Gastroesophageal sphincter (tissue), 4 donors: ENCODE results near the gene RNF212. TPM values are rescaled to one million over a fixed set of nuclear protein-coding genes. Genes with fewer than 3 reads are reported as not detected.

ENCODE experiments used
- ATAC-seq: fragments of 150-250 bp; one replicate; pipeline ENCODE4 v1.9.1; 2016; ENCODE audit warnings: mild to moderate bottlenecking, moderate library complexity
- H3K27ac ChIP-seq, 4 donors: fragments of 200-600 bp; sonication (generic) in 3 of 4; 1 replicate in 3 of 4; 2 replicates in 1 of 4; pipeline ENCODE4 v1.5.1; 2016 to 2019
- H3K27me3 ChIP-seq: fragments of 200-600 bp; sonication (generic); one replicate; pipeline ENCODE4 v1.5.1; 2019
- H3K36me3 ChIP-seq, 2 donors: fragments of 200-600 bp; sonication (generic); one replicate each; pipeline ENCODE4 v1.5.1; 2019; ENCODE audit warnings: control low read depth in 1 of 2
- H3K4me1 ChIP-seq, 3 donors: fragments of 200-600 bp; sonication (generic); 1 replicate in 2 of 3; 2 replicates in 1 of 3; pipeline ENCODE4 v1.5.1; 2016 to 2019; ENCODE audit warnings: control low read depth in 2 of 3
- H3K4me3 ChIP-seq, 2 donors: fragments of 200-600 bp; sonication (generic); one replicate each; pipeline ENCODE4 v1.5.1; 2019; ENCODE audit warnings: mild to moderate bottlenecking in 1 of 2, moderate library complexity in 1 of 2
- H3K9me3 ChIP-seq, 3 donors: fragments of 200-600 bp; sonication (generic); one replicate each; pipeline ENCODE4 v1.5.1; 2017 to 2019; ENCODE audit warnings: control low read depth in 2 of 3
- CTCF ChIP-seq, 4 experiments: fragments of 200-600 bp in 2 of 4; fragments of 450-650 bp in 2 of 4; sonication (generic) in 1 of 4; IDR thresholded peaks; one replicate each; pipeline ENCODE4 v1.5.1; 2017 to 2019; ENCODE audit warnings: antibody characterized with exemption in 4 of 4, mild to moderate bottlenecking in 2 of 4, moderate library complexity in 2 of 4
- EP300 ChIP-seq: sonication (generic); formaldehyde crosslinking; IDR thresholded peaks from one replicate; pipeline ENCODE4 v1.6.1; 2017; ENCODE audit warnings: antibody characterized with exemption, mild to moderate bottlenecking
- POLR2A ChIP-seq, 2 donors: fragments of 450-650 bp; IDR thresholded peaks; one replicate each; pipeline ENCODE4 v1.6.1; 2017; ENCODE audit warnings: antibody characterized with exemption in 2 of 2, mild to moderate bottlenecking in 2 of 2, moderate library complexity in 1 of 2
- POLR2AphosphoS5 ChIP-seq: sonication (generic); formaldehyde crosslinking; IDR thresholded peaks from one replicate; pipeline ENCODE4 v1.6.1; 2017; ENCODE audit warnings: antibody characterized with exemption
- WGBS, 2 donors: methylation state at CpG; one replicate each; pipeline ENCODE4 v1.1.5; 2018; ENCODE audit warnings: low coverage in 1 of 2; 5-methylcytosine and 5-hydroxymethylcytosine counted together
- total RNA-seq, 4 donors: library from RNA; depleted of rRNA; stranded (reverse); fragments of >200 nt; gene quantifications; one replicate each; pipeline ENCODE4 v1.1.0, GENCODE V29; 2016

RNF212 gene
- total RNA-seq, 4 donors from 2014 or later: 1.5 to 6.9 (median 4.6) TPM

GRCh38 chr4:1090465-1091440 lies 22.6 kb downstream of the RNF212 start:
- Histone ChIP-seq H3K4me3 (no peak overlapping the region), H3K27me3 (peaks cover 17% of the 10 kb centered on the region), H3K36me3 (no peaks in the 10 kb centered on the region), H3K9me3 (no peaks in the 10 kb centered on the region), H3K4me1 (no peaks in the 10 kb centered on the region), H3K27ac (no peak overlapping the region)
- WGBS, 2 donors: 80 to 87% methylated on average over 1 to 5 of the region's 10 CpGs
- no peak for TF ChIP-seq POLR2A (IDR thresholded peaks at IDR 0.05)
- no peak for ATAC-seq

- H3K27me3 ChIP-seq: peaks cover 24% of the 10 kb centered on the region
- no peak overlapping the region for H3K4me3 ChIP-seq
- no peak for ATAC-seq
- H3K27ac ChIP-seq: no peak overlapping the region
- 83 to 91% methylated on average over 1 to 3 of the region's 3 CpGs for WGBS, 2 donors
- no peaks in the 10 kb centered on the region for H3K9me3 ChIP-seq
- no peaks in the 10 kb centered on the region for H3K4me1 ChIP-seq
- no peaks in the 10 kb centered on the region for H3K36me3 ChIP-seq
- no peak for TF ChIP-seq CTCF (IDR thresholded peaks at IDR 0.05)
- no peak for TF ChIP-seq POLR2AphosphoS5
- TF ChIP-seq POLR2A (IDR thresholded peaks at IDR 0.05): no peak
- TF ChIP-seq EP300: no peak
These were observed 23.3 kb downstream of the RNF212 start for GRCh38 chr4:1090036-1090435.

GRCh38 chr4:1087371-1087770 lies 26.0 kb downstream of the RNF212 start:
- Histone ChIP-seq H3K27ac (no peak overlapping the region), H3K36me3 (no peaks in the 10 kb centered on the region), H3K4me1 (no peaks in the 10 kb centered on the region), H3K4me3 (no peak overlapping the region), H3K27me3 (peaks cover 38% of the 10 kb centered on the region), H3K9me3 (no peaks in the 10 kb centered on the region)
- TF ChIP-seq CTCF (IDR thresholded peaks at IDR 0.05): no peak
- no peak for TF ChIP-seq POLR2A (IDR thresholded peaks at IDR 0.05)
- no peak for TF ChIP-seq POLR2AphosphoS5
- no peak for TF ChIP-seq EP300
- ATAC-seq: no peak

DNA sequence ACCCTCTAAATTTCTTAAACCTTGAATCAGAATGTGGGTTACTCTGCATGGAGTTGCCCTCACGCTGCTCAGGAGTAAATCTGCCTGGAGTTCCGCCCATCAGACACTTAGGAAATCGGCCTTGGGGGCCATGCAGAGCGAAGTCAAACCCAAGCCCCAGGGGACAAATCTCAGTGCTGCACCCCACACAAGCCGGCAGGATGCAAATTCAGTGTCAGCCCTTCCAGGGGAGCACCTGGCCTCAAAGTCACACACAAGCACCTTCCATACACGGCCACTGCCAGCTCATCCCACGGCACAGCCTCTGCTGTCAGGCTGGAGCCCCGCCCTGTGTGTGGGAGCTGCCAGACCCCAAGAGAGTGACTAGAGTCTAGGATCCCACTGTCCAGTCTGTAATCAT lies 27.4 kb downstream of the RNF212 start:
- no peak overlapping the region for H3K27ac ChIP-seq
- WGBS, 2 donors: 60 to 86% methylated on average over 1 to 4 of the region's 8 CpGs
- no peaks in the 10 kb centered on the region for H3K4me1 ChIP-seq
- H3K9me3 ChIP-seq: no peaks in the 10 kb centered on the region
- ATAC-seq: no peak
- H3K27me3 ChIP-seq: peaks cover 51% of the 10 kb centered on the region
- no peaks in the 10 kb centered on the region for H3K36me3 ChIP-seq
- H3K4me3 ChIP-seq: no peak overlapping the region
- TF ChIP-seq POLR2A (IDR thresholded peaks at IDR 0.05) (no peak), CTCF (IDR thresholded peaks at IDR 0.05) (no peak), POLR2AphosphoS5 (no peak), EP300 (no peak)

GRCh38 chr4:1085404-1085799 lies 28.0 kb downstream of the RNF212 start:
- Histone ChIP-seq H3K36me3 (no peaks in the 10 kb centered on the region), H3K27me3 (peaks cover 57% of the 10 kb centered on the region), H3K4me3 (no peak overlapping the region), H3K27ac (no peak overlapping the region), H3K4me1 (no peaks in the 10 kb centered on the region), H3K9me3 (no peaks in the 10 kb centered on the region)
- WGBS, 2 donors: 68 to 92% methylated on average over 3 of the region's 7 CpGs
- ATAC-seq: no peak
- TF ChIP-seq CTCF (IDR thresholded peaks at IDR 0.05): no peak
